Measurements from ENCODE around the gene LIMD2. TPM values are rescaled to one million over a fixed set of nuclear protein-coding genes. Genes with fewer than 3 reads are reported as not detected.

Gene LIMD2
- total and polyA plus RNA-seq, 2 of the 4 experiments (the other 2 are of a cell fraction): 4.5 to 21.7 TPM

GRCh38 chr17:63686138-63686685, 13.7 kb downstream of the LIMD2 start:
- Histone ChIP-seq H2AK5ac (ENCODE audit: low read depth, low read length) (no peak overlapping the region), H3K4me2 (ENCODE audit: low read depth, low read length) (no peak overlapping the region), H4K20me1 (ENCODE audit: insufficient read depth, low read length) (no peaks in the 10 kb centered on the region; the same call in 1 of the 2 replicates), H2AK9ac (replicated peaks; ENCODE audit: low read depth, low read length, poor library complexity) (no peak overlapping the region), H2BK20ac (ENCODE audit: low read depth, low read length) (no peak overlapping the region), H3K4me3 (ENCODE audit: insufficient read depth, low read depth, low read length) (no peak overlapping the region), H2BK120ac (ENCODE audit: low read depth, low read length) (no peak overlapping the region), H3K9me3 (ENCODE audit: control insufficient read depth, insufficient read depth, low read length) (no peaks in the 10 kb centered on the region), H3K56ac (ENCODE audit: extremely low read depth, insufficient read depth, low read length) (no peak overlapping the region), H3K9me1 (ENCODE audit: insufficient read depth, low read length) (peaks cover 3% of the 10 kb centered on the region; the same call in 1 of the 2 replicates), H3K9ac (ENCODE audit: low read depth, low read length) (no peak overlapping the region), H4K5ac (ENCODE audit: low read depth, low read length) (no peak overlapping the region), H3K4me1 (ENCODE audit: control insufficient read depth, insufficient read depth, low read length) (no peaks in the 10 kb centered on the region), H3K36me3 (ENCODE audit: control insufficient read depth, insufficient read depth, low read length) (peaks cover 33% of the 10 kb centered on the region), H3K14ac (replicated peaks; ENCODE audit: low read depth, low read length) (no peak overlapping the region), H3K18ac (ENCODE audit: low read depth, low read length) (no peak overlapping the region), H4K91ac (ENCODE audit: insufficient read depth, low read depth, low read length) (no peak overlapping the region), H3K27me3 (ENCODE audit: control insufficient read depth, insufficient read depth, low read length) (no peaks in the 10 kb centered on the region), H2AFZ (replicated peaks; ENCODE audit: low read length, poor library complexity) (no peak overlapping the region), H2BK15ac (ENCODE audit: low read depth, low read length) (no peak overlapping the region), H4K8ac (ENCODE audit: low read depth in 2 of 2, low read length in 2 of 2) (no peak overlapping the region), H3K27ac (ENCODE audit: insufficient read depth, low read length) (no peak overlapping the region), H3K23ac (ENCODE audit: low read depth, low read length) (no peak overlapping the region), H2BK5ac (ENCODE audit: low read depth, low read length, poor library complexity, severe bottlenecking) (no peak overlapping the region), H3K4ac (ENCODE audit: low read depth, low read length) (no peak overlapping the region), H3K79me1 (ENCODE audit: low read depth in 1 of 2, low read length in 2 of 2) (no peaks in the 10 kb centered on the region; a peak in 1 of 4 replicates)
- DNase-seq (no peak), ATAC-seq (ENCODE audit: low read depth) (no peak)
- CTCF ChIA-PET: no interaction called here
- intact Hi-C loops (cut with micrococcal nuclease): loop anchor here (10.0 kb wide), 1 partner anchor 49 kb away; no protein-coding TSS in a partner anchor
- in situ Hi-C loops (cut with MboI; ENCODE audit: low sequenced_read_pairs): no loop called here
- WGBS, 2 experiments (ENCODE audit: extremely low coverage in 2 of 2, insufficient read length in 1 of 2): no CpG with 5 or more reads among the region's 3 CpGs
- TF ChIP-seq CTCF (conservative IDR thresholded peaks at IDR 0.05; ENCODE audit: low read depth, low read length) (no peak), RAD21 (IDR thresholded peaks at IDR 0.05; ENCODE audit: low read length) (no peak), BHLHE40 (IDR thresholded peaks at IDR 0.05; ENCODE audit: low read depth, low read length) (no peak), RFX5 (IDR thresholded peaks at IDR 0.05; ENCODE audit: low read depth, low read length) (no peak), MXI1 (IDR thresholded peaks at IDR 0.05; ENCODE audit: borderline replicate concordance, low read depth, low read length) (no peak), MAFK (IDR thresholded peaks at IDR 0.05; ENCODE audit: low read depth, low read length) (no peak), RCOR1 (IDR thresholded peaks at IDR 0.05; ENCODE audit: insufficient replicate concordance, low read length) (no peak), NFE2L2 (IDR thresholded peaks at IDR 0.05; ENCODE audit: low read depth, low read length) (no peak), ELK1 (IDR thresholded peaks at IDR 0.05; ENCODE audit: borderline replicate concordance, low read depth, low read length) (no peak), FOS (IDR thresholded peaks at IDR 0.05; ENCODE audit: low read depth, low read length) (no peak), CHD1 (IDR thresholded peaks at IDR 0.05; ENCODE audit: low read depth, low read length) (no peak), POLR2A (IDR thresholded peaks at IDR 0.05; ENCODE audit: low read depth, low read length) (no peak), SMC3 (IDR thresholded peaks at IDR 0.05; ENCODE audit: low read depth, low read length) (no peak), USF2 (IDR thresholded peaks at IDR 0.05; ENCODE audit: low read depth, low read length) (no peak), CEBPB (IDR thresholded peaks at IDR 0.05; ENCODE audit: low read depth, low read length) (no peak)
- dilution Hi-C loops (cut with HindIII; ENCODE audit: low sequenced_read_pairs, unreplicated experiment): no loop called here
- POLR2A ChIA-PET (ENCODE audit: unreplicated experiment): no interaction called here
- no TSS peak for BruUV-seq (replicated peaks)
